Activated CD8-positive, alpha-beta memory T cell treated with anti-CD3 and anti-CD28 coated beads, Interleukin-2, amount 10 ng/mL, durations not matched to agents 7 days and 5 days (primary cell): ENCODE measurements around the gene VEZF1. TPM values are rescaled to one million over a fixed set of nuclear protein-coding genes. Genes with fewer than 3 reads are reported as not detected.

Experiments
- total RNA-seq, 2 experiments: library from RNA; stranded (reverse); gene quantifications; one replicate each; pipeline ENCODE4 v1.2.3, GENCODE V29; 2021

Gene VEZF1
- total RNA-seq, 2 experiments from 2014 or later = 33.2 to 37.6 TPM

Other genes starting within 250 kb of the VEZF1 start
- not detected for gene CCDC182, start 243.0 kb downstream of the VEZF1 start, total RNA-seq
- gene MRPS23, start 138.2 kb downstream of the VEZF1 start, total RNA-seq = 10 to 100 TPM; 39.4 to 49.4 TPM
- gene CUEDC1, start 32.8 kb downstream of the VEZF1 start, total RNA-seq = not detected
- gene SRSF1, start 19.0 kb upstream of the VEZF1 start, total RNA-seq = 100 to 1,000 TPM; 365 to 418 TPM
- 10 to 100 TPM; 23.7 to 31.0 TPM for gene DYNLL2, start 95.2 kb upstream of the VEZF1 start, total RNA-seq
- gene OR4D1, start 160.1 kb upstream of the VEZF1 start, total RNA-seq = under 1 TPM; 0.12 to 0.29 TPM
- not detected for gene OR4D2, start 178.7 kb upstream of the VEZF1 start, total RNA-seq
- not detected for gene EPX, start 204.5 kb upstream of the VEZF1 start, total RNA-seq
- gene MKS1, start 231.0 kb upstream of the VEZF1 start, total RNA-seq = 10 to 100 TPM; 17.8 to 18.2 TPM